ENCODE data around the gene GPR137. TPM values are rescaled to one million over a fixed set of nuclear protein-coding genes. Genes with fewer than 3 reads are reported as not detected.
A peak's percentile ranks its signal among the peaks of the same experiment; 100 is the strongest.

The GPR137 gene
- total and polyA plus RNA-seq, 2 experiments from 2014 or later, result 25.2 to 63.9 TPM

DNA sequence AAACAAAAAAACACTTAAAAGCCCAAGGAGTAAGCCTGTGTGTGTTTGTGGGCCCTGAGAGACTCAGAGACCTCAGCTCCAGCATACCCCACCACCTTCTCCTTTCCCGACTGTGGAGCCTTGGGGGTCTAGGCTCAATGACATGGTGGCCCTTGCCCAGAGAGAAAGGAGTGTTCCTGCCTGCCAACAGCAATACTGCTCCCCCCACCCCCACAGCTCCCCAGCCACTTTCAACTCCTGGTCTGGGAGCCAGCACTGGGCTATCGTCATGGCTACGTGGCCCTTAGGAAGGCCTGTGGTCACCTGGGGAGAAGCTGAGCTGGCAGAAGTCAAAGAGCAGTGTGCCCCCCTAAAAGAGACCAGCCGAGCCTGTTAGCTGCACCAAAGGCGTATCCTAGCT, 41.5 kb upstream of the GPR137 start:
- TF ChIP-seq CTCF (IDR thresholded peaks at IDR 0.05; ENCODE audit: poor library complexity) (no peak), EZH2 (IDR thresholded peaks at IDR 0.05; ENCODE audit: borderline replicate concordance) (no peak), EZH2phosphoT487 (IDR thresholded peaks at IDR 0.05; ENCODE audit: low read depth, severe bottlenecking, unreplicated experiment) (no peak)
- 70% methylated on average over 5 of the region's 5 CpGs for WGBS (ENCODE audit: low lambda C conversion rate, missing lambda C conversion rate)

DNA sequence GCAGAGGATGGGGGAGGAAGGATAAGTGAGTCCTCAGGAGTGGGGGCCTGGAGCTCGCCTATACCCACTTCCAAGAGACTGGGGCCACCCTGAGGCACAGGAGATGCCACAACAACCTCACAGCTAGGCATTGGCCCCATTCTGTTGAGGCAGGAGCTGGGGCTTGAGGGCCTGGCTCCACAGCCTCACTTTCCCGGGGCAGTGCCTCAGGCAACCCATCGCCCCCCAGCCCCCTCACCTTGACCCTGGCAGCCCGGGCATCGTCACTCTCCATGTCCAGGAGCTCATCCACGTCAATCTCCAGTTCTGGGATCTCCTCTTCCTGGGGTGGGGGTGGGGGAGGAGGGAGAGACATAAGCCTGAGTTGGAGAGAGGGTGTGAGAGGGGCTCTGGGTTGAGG, 40.7 kb upstream of the GPR137 start:
- DNase-seq (ENCODE audit: low spot score), result no peak
- peaks cover 29% of the 10 kb centered on the region for H3K79me2 ChIP-seq
- no peak overlapping the region for H2AFZ ChIP-seq
- H3K27ac ChIP-seq, result peak overlapping the region; percentile 96
- no peaks in the 10 kb centered on the region for H3K9me2 ChIP-seq (replicated peaks; ENCODE audit: insufficient read depth)
- H3K4me2 ChIP-seq, result peak overlapping the region; percentile 96
- WGBS (ENCODE audit: low lambda C conversion rate, missing lambda C conversion rate), result 69% methylated on average over 6 of the region's 6 CpGs
- no peaks in the 10 kb centered on the region for H4K20me1 ChIP-seq (ENCODE audit: insufficient read depth, poor library complexity, severe bottlenecking)
- H3K9me3 ChIP-seq (ENCODE audit: low read depth), result no peaks in the 10 kb centered on the region
- H3K4me1 ChIP-seq (ENCODE audit: insufficient read depth), result peaks cover 19% of the 10 kb centered on the region
- TF ChIP-seq CTCF (IDR thresholded peaks at IDR 0.05; ENCODE audit: poor library complexity), result no peak
- TF ChIP-seq EZH2phosphoT487 (IDR thresholded peaks at IDR 0.05; ENCODE audit: low read depth, severe bottlenecking, unreplicated experiment), result no peak
- no peak for TF ChIP-seq EZH2 (IDR thresholded peaks at IDR 0.05; ENCODE audit: borderline replicate concordance)
- no peaks in the 10 kb centered on the region for H3K36me3 ChIP-seq (replicated peaks; ENCODE audit: insufficient read depth, low read depth)
- no peak overlapping the region for H3K4me3 ChIP-seq
- no peaks in the 10 kb centered on the region for H3K27me3 ChIP-seq

More for the DNA sequence above, 41.5 kb upstream of the GPR137 start:
- H3K4me2 ChIP-seq, result no peak overlapping the region
- H4K20me1 ChIP-seq (ENCODE audit: insufficient read depth, poor library complexity, severe bottlenecking), result no peaks in the 10 kb centered on the region
- H3K36me3 ChIP-seq (replicated peaks; ENCODE audit: insufficient read depth, low read depth), result no peaks in the 10 kb centered on the region
- no peak overlapping the region for H3K27ac ChIP-seq
- H3K9me3 ChIP-seq (ENCODE audit: low read depth), result no peaks in the 10 kb centered on the region
- DNase-seq (ENCODE audit: low spot score), result no peak
- H3K27me3 ChIP-seq, result no peaks in the 10 kb centered on the region
- H3K4me1 ChIP-seq (ENCODE audit: insufficient read depth), result peaks cover 23% of the 10 kb centered on the region
- peaks cover 29% of the 10 kb centered on the region for H3K79me2 ChIP-seq
- H3K9me2 ChIP-seq (replicated peaks; ENCODE audit: insufficient read depth), result no peaks in the 10 kb centered on the region
- H2AFZ ChIP-seq, result no peak overlapping the region
- no peak overlapping the region for H3K4me3 ChIP-seq

GRCh38 chr11:64245401-64245796, 40.2 kb upstream of the GPR137 start:
- Histone ChIP-seq H3K79me2 (peaks cover 29% of the 10 kb centered on the region), H3K4me1 (ENCODE audit: insufficient read depth) (peaks cover 19% of the 10 kb centered on the region), H2AFZ (no peak overlapping the region), H3K4me2 (peak overlapping the region; percentile 96), H4K20me1 (ENCODE audit: insufficient read depth, poor library complexity, severe bottlenecking) (no peaks in the 10 kb centered on the region), H3K27ac (peak overlapping the region; percentile 96), H3K9me2 (replicated peaks; ENCODE audit: insufficient read depth) (no peaks in the 10 kb centered on the region), H3K36me3 (replicated peaks; ENCODE audit: insufficient read depth, low read depth) (no peaks in the 10 kb centered on the region), H3K27me3 (no peaks in the 10 kb centered on the region), H3K9me3 (ENCODE audit: low read depth) (no peaks in the 10 kb centered on the region), H3K4me3 (peak overlapping the region; percentile 89)
- TF ChIP-seq CTCF (IDR thresholded peaks at IDR 0.05; ENCODE audit: poor library complexity) (no peak), EZH2 (IDR thresholded peaks at IDR 0.05; ENCODE audit: borderline replicate concordance) (no peak), EZH2phosphoT487 (IDR thresholded peaks at IDR 0.05; ENCODE audit: low read depth, severe bottlenecking, unreplicated experiment) (no peak)
- 25% methylated on average over 2 of the region's 6 CpGs for WGBS (ENCODE audit: low lambda C conversion rate, missing lambda C conversion rate)
- no peak for DNase-seq (ENCODE audit: low spot score)

Data from hepatocyte (in vitro differentiated cells).